Natural killer cell (primary cell): ENCODE measurements around the gene TNFAIP3. TPM values are rescaled to one million over a fixed set of nuclear protein-coding genes. Genes with fewer than 3 reads are reported as not detected.

Experiments
- ATAC-seq, 3 donors: fragments of 150-1000 bp in 2 of 3; fragments of 200-7000 bp in 1 of 3; cut with Tn5 transposase; 1 replicate in 1 of 3; 2 replicates in 2 of 3; pipeline ENCODE4 v1.10.0; 2021; ENCODE audit warnings: mild to moderate bottlenecking in 2 of 3, moderate library complexity in 2 of 3
- DNase-seq, 2 donors: peaks; one replicate each; pipeline versions ENCODE4 v3.0.0 to v3.0.0-alpha.2; 2013 to 2021; ENCODE audit warnings: mixed read lengths in 1 of 2
- H3K27ac ChIP-seq: one replicate; pipeline ENCODE4 v1.5.1; 2013; ENCODE audit warnings: mild to moderate bottlenecking, low read length
- H3K27me3 ChIP-seq: one replicate; pipeline ENCODE4 v1.6.1; 2013; ENCODE audit warnings: low read length; ENCODE audit not compliant: control insufficient read depth, insufficient read depth
- H3K36me3 ChIP-seq: one replicate; pipeline ENCODE4 v1.6.1; 2013; ENCODE audit warnings: low read length; ENCODE audit not compliant: control insufficient read depth, insufficient read depth
- H3K4me1 ChIP-seq: one replicate; pipeline ENCODE4 v1.6.1; 2013; ENCODE audit warnings: low read length; ENCODE audit not compliant: control insufficient read depth, insufficient read depth
- H3K4me3 ChIP-seq: one replicate; pipeline ENCODE4 v1.5.1; 2013; ENCODE audit warnings: low read length
- H3K9me3 ChIP-seq: one replicate; pipeline ENCODE4 v1.6.1; 2013; ENCODE audit warnings: low read length; ENCODE audit not compliant: control insufficient read depth, insufficient read depth
- H3K27ac Mint-ChIP-seq, 2 donors: one replicate each; pipeline ENCODE4 v1.8.0; 2022; ENCODE audit warnings: mild to moderate bottlenecking in 2 of 2, mixed read lengths in 2 of 2, moderate library complexity in 1 of 2
- H3K27me3 Mint-ChIP-seq, 2 donors: one replicate each; pipeline ENCODE4 v1.8.0; 2022; ENCODE audit warnings: low read depth in 2 of 2, mixed read lengths in 2 of 2
- H3K36me3 Mint-ChIP-seq: one replicate; pipeline ENCODE4 v1.8.0; 2022; ENCODE audit warnings: mixed read lengths
- H3K4me1 Mint-ChIP-seq, 2 donors: one replicate each; pipeline ENCODE4 v1.8.0; 2022; ENCODE audit warnings: mixed read lengths in 2 of 2
- H3K4me3 Mint-ChIP-seq: one replicate; pipeline ENCODE4 v1.8.0; 2022; ENCODE audit warnings: mild to moderate bottlenecking, moderate library complexity, mixed read lengths
- H3K9me3 Mint-ChIP-seq, 2 donors: one replicate each; pipeline ENCODE4 v1.8.0; 2022; ENCODE audit warnings: mixed read lengths in 2 of 2
- CTCF ChIP-seq: fragments of 200-600 bp; IDR thresholded peaks from one replicate; pipeline ENCODE4 v1.8.0; 2022; ENCODE audit warnings: antibody characterized with exemption
- WGBS: methylation state at CpG from one replicate; pipeline ENCODE4 v1.1.7; 2013; ENCODE audit warnings: missing lambda C conversion rate; ENCODE audit not compliant: insufficient coverage; 5-methylcytosine and 5-hydroxymethylcytosine counted together
- intact Hi-C: fragments of 100-400 bp; cut with micrococcal nuclease; formaldehyde crosslinking; loops from one replicate; pipeline ENCODE4 v1.14.2; 2022
- total RNA-seq, 4 donors: library from RNA; stranded (reverse); fragments of 120-200 nt in 1 of 4; gene quantifications; one replicate each; pipeline versions ENCODE4 v1.2.3 to v1.2.4, GENCODE V29; 2013 to 2022

Gene TNFAIP3
- total RNA-seq, 3 donors from 2014 or later (not counting 1 experiment from before 2014, with no cell fraction given): 1,163 to 1,298 (median 1,241) TPM

GRCh38 chr6:137850816-137851602 is 16.1 kb upstream of the TNFAIP3 start:
- no peak for ATAC-seq
- Histone ChIP-seq H3K36me3 (no peaks in the 10 kb centered on the region), H3K27ac (no peak overlapping the region), H3K27me3 (no peaks in the 10 kb centered on the region), H3K4me1 (peaks cover 14% of the 10 kb centered on the region), H3K4me3 (no peak overlapping the region), H3K9me3 (no peaks in the 10 kb centered on the region)
- Mint-ChIP-seq H3K27me3 (no peaks in the 10 kb centered on the region), H3K36me3 (no peaks in the 10 kb centered on the region), H3K4me1 (no peaks in the 10 kb centered on the region), H3K9me3 (no peaks in the 10 kb centered on the region), H3K4me3 (no peak overlapping the region), H3K27ac (no peak overlapping the region)
- DNase-seq: no peak
- TF ChIP-seq CTCF: no peak
- intact Hi-C loops: no loop called here
- WGBS: 94% methylated on average over 4 of the region's 4 CpGs

DNA sequence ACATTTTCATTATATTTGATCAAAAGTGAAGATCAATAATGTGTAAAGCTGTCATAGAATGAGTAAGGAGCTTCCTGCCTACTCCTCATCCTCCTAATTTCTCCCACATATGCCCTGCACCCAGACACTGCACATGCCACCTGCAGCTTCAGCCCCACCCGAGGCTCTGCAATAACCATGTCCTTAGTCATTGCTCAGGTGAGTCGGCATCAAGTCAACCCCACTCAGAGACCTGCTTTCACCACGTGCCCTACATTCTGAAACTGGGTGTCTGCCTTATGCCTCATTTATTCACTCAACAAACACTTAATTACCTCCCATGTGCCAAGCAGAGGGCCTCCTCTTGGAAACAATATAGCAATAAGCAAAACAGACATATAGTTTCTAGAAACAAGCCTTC is 15.4 kb upstream of the TNFAIP3 start:
- Histone ChIP-seq H3K9me3 (no peaks in the 10 kb centered on the region), H3K27ac (no peak overlapping the region), H3K4me3 (no peak overlapping the region), H3K4me1 (peaks cover 7% of the 10 kb centered on the region), H3K36me3 (no peaks in the 10 kb centered on the region), H3K27me3 (no peaks in the 10 kb centered on the region)
- H3K36me3 Mint-ChIP-seq: no peaks in the 10 kb centered on the region
- intact Hi-C loops: no loop called here
- no peaks in the 10 kb centered on the region for H3K27me3 Mint-ChIP-seq
- H3K4me1 Mint-ChIP-seq: no peaks in the 10 kb centered on the region
- WGBS: 72% methylated on average over 3 of the region's 3 CpGs
- ATAC-seq (no peak), DNase-seq (no peak)
- TF ChIP-seq CTCF: no peak
- H3K9me3 Mint-ChIP-seq: no peaks in the 10 kb centered on the region
- H3K27ac Mint-ChIP-seq: no peak overlapping the region
- H3K4me3 Mint-ChIP-seq: no peak overlapping the region

DNA sequence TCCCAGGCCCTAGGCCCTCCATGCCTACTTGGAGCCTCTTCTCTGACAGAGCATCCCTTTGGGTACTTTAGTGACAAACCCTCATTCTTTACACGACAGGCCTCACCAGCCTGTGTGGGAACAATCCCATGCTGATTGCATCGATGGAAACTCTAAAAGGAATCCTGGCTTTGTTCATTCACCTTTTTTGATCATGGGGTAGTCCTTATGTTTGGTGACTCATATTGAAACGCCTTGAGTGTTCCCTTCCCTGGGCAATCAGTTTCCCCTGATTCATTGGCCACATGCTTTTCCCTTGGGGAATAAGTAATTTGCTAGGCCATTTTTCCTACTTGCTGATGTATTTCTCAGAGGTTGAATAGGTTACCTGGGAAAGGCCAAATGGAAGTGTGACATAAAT is 14.7 kb upstream of the TNFAIP3 start:
- H3K4me1 ChIP-seq: peaks cover 5% of the 10 kb centered on the region
- no peaks in the 10 kb centered on the region for H3K9me3 ChIP-seq
- H3K27ac ChIP-seq: no peak overlapping the region
- Mint-ChIP-seq H3K36me3 (peaks cover under 1% of the 10 kb centered on the region), H3K4me1 (no peaks in the 10 kb centered on the region), H3K4me3 (no peak overlapping the region), H3K27ac (no peak overlapping the region), H3K9me3 (no peaks in the 10 kb centered on the region), H3K27me3 (no peaks in the 10 kb centered on the region)
- H3K36me3 ChIP-seq: no peaks in the 10 kb centered on the region
- WGBS: 90% methylated on average over 3 of the region's 3 CpGs
- ATAC-seq (no peak), DNase-seq (no peak)
- intact Hi-C loops: no loop called here
- no peaks in the 10 kb centered on the region for H3K27me3 ChIP-seq
- TF ChIP-seq CTCF: no peak
- H3K4me3 ChIP-seq: no peak overlapping the region

GRCh38 chr6:137852811-137853210 is 14.2 kb upstream of the TNFAIP3 start:
- Mint-ChIP-seq H3K27me3 (no peaks in the 10 kb centered on the region), H3K4me1 (no peaks in the 10 kb centered on the region), H3K4me3 (no peak overlapping the region), H3K36me3 (peaks cover 5% of the 10 kb centered on the region), H3K27ac (no peak overlapping the region), H3K9me3 (no peaks in the 10 kb centered on the region)
- TF ChIP-seq CTCF: no peak
- 100% methylated on average over 1 of the region's 1 CpG for WGBS
- Histone ChIP-seq H3K9me3 (no peaks in the 10 kb centered on the region), H3K36me3 (no peaks in the 10 kb centered on the region), H3K4me3 (no peak overlapping the region), H3K27ac (no peak overlapping the region), H3K4me1 (peaks cover under 1% of the 10 kb centered on the region), H3K27me3 (no peaks in the 10 kb centered on the region)
- no peak for DNase-seq
- intact Hi-C loops: no loop called here
- no peak for ATAC-seq
